Tibial artery (tissue), 4 donors: ENCODE measurements around the gene GNG2.

Experiments
- DNase-seq, 2 donors: peaks; one replicate each; pipeline ENCODE4 v3.0.0-alpha.2; 2019
- H3K27ac ChIP-seq, 2 donors: fragments of 200-600 bp; sonication (generic) in 1 of 2; 1 replicate in 1 of 2; 2 replicates in 1 of 2; pipeline ENCODE4 v1.5.1; 2018 to 2019; ENCODE audit warnings: mild to moderate bottlenecking in 1 of 2
- H3K27me3 ChIP-seq, 2 donors: fragments of 200-600 bp; sonication (generic) in 1 of 2; one replicate each; pipeline versions ENCODE4 v1.5.1 to v1.6.0; 2016 to 2019
- H3K36me3 ChIP-seq, 3 donors: fragments of 200-600 bp; sonication (generic) in 2 of 3; one replicate each; pipeline ENCODE4 v1.5.1; 2016 to 2019; ENCODE audit warnings: mild to moderate bottlenecking in 2 of 3
- H3K4me1 ChIP-seq, 4 donors: fragments of 200-600 bp; sonication (generic) in 2 of 4; 1 replicate in 3 of 4; 2 replicates in 1 of 4; pipeline ENCODE4 v1.5.1; 2016 to 2019
- H3K4me3 ChIP-seq, 2 donors: fragments of 200-600 bp; sonication (generic) in 1 of 2; 1 replicate in 1 of 2; 2 replicates in 1 of 2; pipeline ENCODE4 v1.5.1; 2018 to 2019; ENCODE audit warnings: mild to moderate bottlenecking in 2 of 2
- H3K9me3 ChIP-seq, 3 donors: fragments of 200-600 bp; sonication (generic) in 1 of 3; one replicate each; pipeline ENCODE4 v1.5.1; 2016 to 2019
- intact Hi-C: fragments of 100-400 bp; cut with DNase I; formaldehyde crosslinking; loops from one replicate; pipeline ENCODE4 v1.15.0; 2023; ENCODE audit warnings: low total_unique reads
- TF ChIP-seq, protein P1 (sequence below), 2 experiments: fragments of 200-600 bp in 1 of 2; fragments of 450-650 bp in 1 of 2; IDR thresholded peaks; one replicate each; pipeline ENCODE4 v1.5.1; 2017 to 2019; ENCODE audit warnings: antibody characterized with exemption in 2 of 2, mild to moderate bottlenecking in 1 of 2, moderate library complexity in 1 of 2

GNG2 gene

DNA sequence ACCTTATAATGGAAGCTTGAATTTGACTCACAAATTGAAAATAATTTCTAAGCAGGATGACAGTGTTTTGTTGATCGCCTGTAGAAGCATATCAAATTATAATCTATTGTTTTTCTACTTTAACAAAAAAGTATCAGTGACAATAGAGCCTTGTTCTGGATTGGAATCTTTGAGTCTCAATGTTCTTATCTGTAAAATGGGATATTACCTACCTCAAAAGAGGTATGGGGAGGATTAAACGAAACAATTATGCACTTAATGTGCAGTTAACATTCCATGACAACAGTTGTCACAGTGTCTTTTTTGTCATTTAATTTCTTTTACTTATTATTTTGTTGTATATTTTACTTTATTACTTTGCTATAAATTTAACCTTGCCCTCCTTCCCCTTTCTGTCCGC is 130.1 kb downstream of the GNG2 start:
- Histone ChIP-seq H3K4me3 (peak overlapping the region; percentile 88 to 95), H3K27ac (peak overlapping the region; percentile 89 to 90), H3K27me3 (no peaks in the 10 kb centered on the region), H3K36me3 (peaks cover 21 to 41% (median 24%) of the 10 kb centered on the region in 3 donors), H3K9me3 (no peaks in the 10 kb centered on the region), H3K4me1 (peaks cover 0 to 23% (median 19%) of the 10 kb centered on the region in 4 donors)
- intact Hi-C loops = no loop called here
- TF ChIP-seq, protein P1, sequence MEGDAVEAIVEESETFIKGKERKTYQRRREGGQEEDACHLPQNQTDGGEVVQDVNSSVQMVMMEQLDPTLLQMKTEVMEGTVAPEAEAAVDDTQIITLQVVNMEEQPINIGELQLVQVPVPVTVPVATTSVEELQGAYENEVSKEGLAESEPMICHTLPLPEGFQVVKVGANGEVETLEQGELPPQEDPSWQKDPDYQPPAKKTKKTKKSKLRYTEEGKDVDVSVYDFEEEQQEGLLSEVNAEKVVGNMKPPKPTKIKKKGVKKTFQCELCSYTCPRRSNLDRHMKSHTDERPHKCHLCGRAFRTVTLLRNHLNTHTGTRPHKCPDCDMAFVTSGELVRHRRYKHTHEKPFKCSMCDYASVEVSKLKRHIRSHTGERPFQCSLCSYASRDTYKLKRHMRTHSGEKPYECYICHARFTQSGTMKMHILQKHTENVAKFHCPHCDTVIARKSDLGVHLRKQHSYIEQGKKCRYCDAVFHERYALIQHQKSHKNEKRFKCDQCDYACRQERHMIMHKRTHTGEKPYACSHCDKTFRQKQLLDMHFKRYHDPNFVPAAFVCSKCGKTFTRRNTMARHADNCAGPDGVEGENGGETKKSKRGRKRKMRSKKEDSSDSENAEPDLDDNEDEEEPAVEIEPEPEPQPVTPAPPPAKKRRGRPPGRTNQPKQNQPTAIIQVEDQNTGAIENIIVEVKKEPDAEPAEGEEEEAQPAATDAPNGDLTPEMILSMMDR (IDR thresholded peaks at IDR 0.05) = no peak
- DNase-seq = no peak

DNA sequence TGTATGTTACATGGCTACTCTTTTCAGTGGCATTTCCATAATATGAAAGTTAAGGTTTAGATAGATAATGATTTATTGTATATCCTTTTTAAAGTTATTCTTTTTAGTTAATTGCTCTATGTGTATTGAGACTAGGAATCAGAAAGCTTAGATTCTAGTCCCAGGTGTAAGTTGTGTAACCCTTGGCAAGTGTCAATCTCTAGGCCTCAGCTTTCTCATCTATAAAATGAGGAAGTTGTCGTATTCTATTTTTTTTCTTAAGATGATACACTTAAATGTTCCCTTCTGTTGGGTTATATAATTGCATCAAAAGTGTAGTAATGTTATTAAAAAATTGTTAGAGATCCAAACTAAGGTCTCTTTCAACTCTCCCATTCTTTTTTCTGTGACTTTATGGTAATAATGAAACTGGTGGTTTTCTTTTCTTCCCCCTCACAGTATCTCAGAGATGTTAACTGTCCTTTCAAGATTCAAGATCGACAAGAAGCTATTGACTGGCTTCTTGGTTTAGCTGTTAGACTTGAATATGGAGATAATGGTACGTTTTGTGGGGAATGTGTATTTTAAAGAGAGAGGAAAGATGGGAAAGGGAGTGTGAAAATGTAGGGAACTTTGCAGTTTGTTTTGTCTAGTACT is 133.0 kb downstream of the GNG2 start:
- intact Hi-C loops = loop anchor here (2.0 kb wide), 1 partner anchor 79 kb away; no protein-coding TSS in a partner anchor
- Histone ChIP-seq H3K4me1 (peaks cover 0 to 20% (median 18%) of the 10 kb centered on the region in 4 donors), H3K27ac (no peak overlapping the region), H3K4me3 (no peak overlapping the region), H3K36me3 (peaks cover 21 to 42% (median 24%) of the 10 kb centered on the region in 3 donors), H3K27me3 (no peaks in the 10 kb centered on the region), H3K9me3 (no peaks in the 10 kb centered on the region)
- TF ChIP-seq, protein P1 (IDR thresholded peaks at IDR 0.05) = no peak
- no peak for DNase-seq

DNA sequence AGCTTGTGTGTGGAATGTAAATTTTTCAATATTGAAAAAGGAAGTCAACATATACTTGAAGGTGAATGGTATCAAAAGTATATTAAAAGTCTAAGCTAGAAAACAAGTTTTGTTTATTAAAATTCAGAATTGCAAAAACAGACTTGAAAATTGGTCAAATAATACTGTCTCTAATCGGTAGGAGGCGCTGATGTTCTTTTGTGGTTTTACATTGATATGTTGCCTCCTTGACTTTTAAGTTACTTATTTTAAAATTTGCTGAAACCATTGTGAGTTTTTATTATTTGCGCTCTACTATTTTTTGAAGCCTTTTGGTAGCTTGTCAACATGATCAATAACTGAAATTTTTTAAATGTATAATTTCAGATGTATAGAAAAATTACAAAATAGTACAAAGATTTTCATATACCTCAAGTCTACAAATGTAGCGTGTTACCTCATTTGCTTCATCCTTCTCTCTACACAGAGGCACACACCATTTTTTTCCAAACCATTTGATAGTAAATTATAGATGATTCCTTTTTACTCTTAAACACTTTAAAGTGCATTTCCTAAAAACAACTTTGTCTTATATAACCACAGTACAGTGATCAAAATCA is 135.8 kb downstream of the GNG2 start:
- no peaks in the 10 kb centered on the region for H3K9me3 ChIP-seq
- no peak for DNase-seq
- H3K27me3 ChIP-seq = no peaks in the 10 kb centered on the region
- H3K4me3 ChIP-seq = no peak overlapping the region
- TF ChIP-seq, protein P1 (IDR thresholded peaks at IDR 0.05) = peak; percentile 80 to 85
- H3K36me3 ChIP-seq = peaks cover 33 to 60% (median 40%) of the 10 kb centered on the region in 3 donors
- H3K27ac ChIP-seq = no peak overlapping the region
- intact Hi-C loops = loop anchor here (5.0 kb wide), 1 partner anchor 136 kb away; no protein-coding TSS in a partner anchor
- peaks cover 0 to 5% (median 1%) of the 10 kb centered on the region in 4 donors for H3K4me1 ChIP-seq

DNA sequence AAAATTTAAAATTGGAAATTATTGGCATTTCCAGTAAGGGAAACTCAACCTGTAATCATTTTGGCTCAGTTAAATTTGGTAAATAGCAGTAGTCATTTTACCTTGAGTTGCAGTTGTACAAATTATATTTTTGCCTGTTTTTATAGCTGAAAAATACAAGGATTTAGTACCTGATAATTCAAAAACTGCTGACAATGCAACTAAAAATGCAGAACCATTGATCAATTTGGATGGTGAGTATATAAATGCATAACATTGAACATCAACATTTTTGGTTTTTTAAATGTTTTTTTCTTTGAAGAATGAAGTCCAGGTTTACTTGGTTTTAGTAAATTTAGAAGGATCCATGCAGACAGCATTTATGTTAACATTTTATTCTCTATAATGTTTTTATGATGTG is 137.9 kb downstream of the GNG2 start:
- intact Hi-C loops = loop anchor here (5.0 kb wide), 1 partner anchor 134 kb away; no protein-coding TSS in a partner anchor
- H3K27me3 ChIP-seq = no peaks in the 10 kb centered on the region
- TF ChIP-seq, protein P1 (IDR thresholded peaks at IDR 0.05) = no peak
- no peak overlapping the region for H3K27ac ChIP-seq
- H3K36me3 ChIP-seq = peaks cover 34 to 63% (median 52%) of the 10 kb centered on the region in 3 donors
- H3K4me3 ChIP-seq = no peak overlapping the region
- no peaks in the 10 kb centered on the region for H3K9me3 ChIP-seq
- no peak for DNase-seq
- H3K4me1 ChIP-seq = peaks cover 0 to 5% (median 3%) of the 10 kb centered on the region in 4 donors

DNA sequence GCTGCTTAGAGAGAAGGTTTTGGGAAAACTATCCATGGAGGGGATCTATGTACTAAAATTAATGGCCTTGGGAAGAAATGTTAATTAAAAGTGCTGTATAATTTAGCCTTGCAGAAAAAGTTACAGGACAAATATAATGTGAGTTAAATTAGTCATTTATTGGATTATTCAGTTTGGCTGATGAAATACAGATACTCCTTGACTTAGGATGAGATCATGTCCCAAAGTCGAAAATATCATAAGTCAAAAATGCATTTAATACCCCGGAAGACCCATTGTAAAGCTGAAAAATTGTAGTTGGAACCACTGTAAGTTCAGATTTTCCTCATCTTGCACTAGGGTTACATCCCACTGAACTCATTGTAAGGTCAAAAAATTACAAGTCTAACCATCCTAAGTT is 138.7 kb downstream of the GNG2 start:
- intact Hi-C loops = loop anchor here (5.0 kb wide), 1 partner anchor 133 kb away; no protein-coding TSS in a partner anchor
- Histone ChIP-seq H3K27ac (no peak overlapping the region), H3K27me3 (no peaks in the 10 kb centered on the region), H3K4me3 (no peak overlapping the region), H3K9me3 (no peaks in the 10 kb centered on the region), H3K4me1 (peaks cover 0 to 10% (median 4%) of the 10 kb centered on the region in 4 donors), H3K36me3 (peaks cover 33 to 63% (median 50%) of the 10 kb centered on the region in 3 donors)
- TF ChIP-seq, protein P1 (IDR thresholded peaks at IDR 0.05) = no peak
- DNase-seq = no peak
